ENCODE data around the gene KRTAP12-1. TPM values are rescaled to one million over a fixed set of nuclear protein-coding genes. Genes with fewer than 3 reads are reported as not detected.
"Not testable (repeated sequence)": the region's sequence is repeated elsewhere in the genome, so short reads cannot be mapped to it uniquely, and the experiment has no call there.

The KRTAP12-1 gene
- total RNA-seq, 1 experiment from 2014 or later: not detected

GRCh38 chr21:44697811-44698734 is 16.1 kb upstream of the KRTAP12-1 start:
- Mint-ChIP-seq H3K9me3 (ENCODE audit: low read depth, unreplicated experiment) (peaks cover 2% of the 10 kb centered on the region), H3K4me1 (ENCODE audit: low read depth, unreplicated experiment) (peaks cover 14% of the 10 kb centered on the region), H3K4me3 (ENCODE audit: low read depth, unreplicated experiment) (no peak overlapping the region), H3K36me3 (ENCODE audit: insufficient read depth, unreplicated experiment) (no peaks in the 10 kb centered on the region), H3K27ac (ENCODE audit: unreplicated experiment) (no peak overlapping the region), H3K27me3 (ENCODE audit: unreplicated experiment) (peaks cover 95% of the 10 kb centered on the region)
- BruUV-seq (replicated peaks): no TSS peak
- intact Hi-C loops (cut with micrococcal nuclease; ENCODE audit: unreplicated experiment): no loop called here
- CTCF ChIA-PET: no interaction called here
- no peak for DNase-seq
- no peak for TF ChIP-seq CTCF (IDR thresholded peaks at IDR 0.05; ENCODE audit: unreplicated experiment)

- intact Hi-C loops (cut with micrococcal nuclease; ENCODE audit: unreplicated experiment); H3K36me3 Mint-ChIP-seq (ENCODE audit: insufficient read depth, unreplicated experiment); DNase-seq; H3K4me3 Mint-ChIP-seq (ENCODE audit: low read depth, unreplicated experiment); CTCF ChIA-PET; H3K9me3 Mint-ChIP-seq (ENCODE audit: low read depth, unreplicated experiment); BruUV-seq (replicated peaks); H3K27ac Mint-ChIP-seq (ENCODE audit: unreplicated experiment): not testable (repeated sequence)
- H3K27me3 Mint-ChIP-seq (ENCODE audit: unreplicated experiment): peaks cover 88% of the 10 kb centered on the region
- H3K4me1 Mint-ChIP-seq (ENCODE audit: low read depth, unreplicated experiment): peaks cover 14% of the 10 kb centered on the region
Measured at GRCh38 chr21:44697172-44697810, 15.3 kb upstream of the KRTAP12-1 start, which contains the start of gene KRTAP10-12. Gene KRTAP10-12 (plus strand): TSS chr21:44697172. CDS start chr21:44697202, 30 bp downstream.

GRCh38 chr21:44696572-44696971 is 14.6 kb upstream of the KRTAP12-1 start:
- intact Hi-C loops (cut with micrococcal nuclease; ENCODE audit: unreplicated experiment): no loop called here
- peaks cover 2% of the 10 kb centered on the region for H3K9me3 Mint-ChIP-seq (ENCODE audit: low read depth, unreplicated experiment)
- H3K4me1 Mint-ChIP-seq (ENCODE audit: low read depth, unreplicated experiment): peaks cover 14% of the 10 kb centered on the region
- CTCF ChIA-PET: no interaction called here
- no peak for TF ChIP-seq CTCF (IDR thresholded peaks at IDR 0.05; ENCODE audit: unreplicated experiment)
- no peak overlapping the region for H3K27ac Mint-ChIP-seq (ENCODE audit: unreplicated experiment)
- no peak overlapping the region for H3K4me3 Mint-ChIP-seq (ENCODE audit: low read depth, unreplicated experiment)
- H3K27me3 Mint-ChIP-seq (ENCODE audit: unreplicated experiment): peaks cover 88% of the 10 kb centered on the region
- BruUV-seq (replicated peaks): no TSS peak
- H3K36me3 Mint-ChIP-seq (ENCODE audit: insufficient read depth, unreplicated experiment): no peaks in the 10 kb centered on the region
- DNase-seq: no peak

GRCh38 chr21:44695641-44696040 is 13.7 kb upstream of the KRTAP12-1 start:
- intact Hi-C loops (cut with micrococcal nuclease; ENCODE audit: unreplicated experiment): no loop called here
- no TSS peak for BruUV-seq (replicated peaks)
- CTCF ChIA-PET: no interaction called here
- peaks cover 88% of the 10 kb centered on the region for H3K27me3 Mint-ChIP-seq (ENCODE audit: unreplicated experiment)
- H3K4me3 Mint-ChIP-seq (ENCODE audit: low read depth, unreplicated experiment): no peak overlapping the region
- no peaks in the 10 kb centered on the region for H3K36me3 Mint-ChIP-seq (ENCODE audit: insufficient read depth, unreplicated experiment)
- no peak overlapping the region for H3K27ac Mint-ChIP-seq (ENCODE audit: unreplicated experiment)
- H3K4me1 Mint-ChIP-seq (ENCODE audit: low read depth, unreplicated experiment): peaks cover 14% of the 10 kb centered on the region
- peaks cover 2% of the 10 kb centered on the region for H3K9me3 Mint-ChIP-seq (ENCODE audit: low read depth, unreplicated experiment)
- DNase-seq: no peak
- TF ChIP-seq CTCF (IDR thresholded peaks at IDR 0.05; ENCODE audit: unreplicated experiment): no peak

Measured in Calu3 (cell line).